Measurements from ENCODE around the gene CNTN6.
"Not testable (repeated sequence)": the region's sequence is repeated elsewhere in the genome, so short reads cannot be mapped to it uniquely, and the experiment has no call there.

Gene CNTN6

GRCh38 chr3:1375145-1375544 is 282.3 kb downstream of the CNTN6 start:
- no peak for TF ChIP-seq CTCF (IDR thresholded peaks at IDR 0.05; ENCODE audit: low read depth, low read length, missing control alignments)
- H3K4me3 ChIP-seq (ENCODE audit: low read depth, low read length) = no peak overlapping the region
- no peak for DNase-seq (ENCODE audit: low read depth)

- DNase-seq (ENCODE audit: low read depth) = peak; percentile 12
- no peak for TF ChIP-seq CTCF (IDR thresholded peaks at IDR 0.05; ENCODE audit: low read depth, low read length, missing control alignments)
- no peak overlapping the region for H3K4me3 ChIP-seq (ENCODE audit: low read depth, low read length)
These were observed 288.3 kb downstream of the CNTN6 start for GRCh38 chr3:1380926-1381646.

- no peak overlapping the region for H3K4me3 ChIP-seq (ENCODE audit: low read depth, low read length)
- no peak for DNase-seq (ENCODE audit: low read depth)
- TF ChIP-seq CTCF (IDR thresholded peaks at IDR 0.05; ENCODE audit: low read depth, low read length, missing control alignments) = no peak
These were observed 288.8 kb downstream of the CNTN6 start for GRCh38 chr3:1381647-1382036.

GRCh38 chr3:1387396-1387905 is 294.6 kb downstream of the CNTN6 start:
- not testable (repeated sequence) for H3K4me3 ChIP-seq (ENCODE audit: low read depth, low read length); DNase-seq (ENCODE audit: low read depth)

GRCh38 chr3:1394188-1394587 is 301.4 kb downstream of the CNTN6 start:
- DNase-seq (ENCODE audit: low read depth) = no peak
- no peak overlapping the region for H3K4me3 ChIP-seq (ENCODE audit: low read depth, low read length)
- TF ChIP-seq CTCF (IDR thresholded peaks at IDR 0.05; ENCODE audit: low read depth, low read length, missing control alignments) = no peak

- no peak for DNase-seq (ENCODE audit: low read depth)
- no peak for TF ChIP-seq CTCF (IDR thresholded peaks at IDR 0.05; ENCODE audit: low read depth, low read length, missing control alignments)
- no peak overlapping the region for H3K4me3 ChIP-seq (ENCODE audit: low read depth, low read length)
These were observed 307.7 kb downstream of the CNTN6 start for GRCh38 chr3:1400571-1400970.

- TF ChIP-seq CTCF (IDR thresholded peaks at IDR 0.05; ENCODE audit: low read depth, low read length, missing control alignments) = no peak
- no peak for DNase-seq (ENCODE audit: low read depth)
- no peak overlapping the region for H3K4me3 ChIP-seq (ENCODE audit: low read depth, low read length)
These were observed 311.6 kb downstream of the CNTN6 start for GRCh38 chr3:1404270-1404962.
